H9 (cell line): ENCODE data around the gene CD1D. TPM values are rescaled to one million over a fixed set of nuclear protein-coding genes. Genes with fewer than 3 reads are reported as not detected.

ENCODE experiments used
- DNase-seq: peaks from one replicate; pipeline ENCODE4 v3.0.0-alpha.2; 2017
- H2AFZ ChIP-seq: one replicate; pipeline ENCODE4 v1.6.1; 2013; ENCODE audit warnings: mild to moderate bottlenecking, low read length, control low read depth, moderate library complexity
- H2AK5ac ChIP-seq: 2 replicates; pipeline ENCODE4 v1.6.1; 2013; ENCODE audit warnings: low read length, control low read depth, mixed read lengths; ENCODE audit not compliant: insufficient read length
- H2BK120ac ChIP-seq: one replicate; pipeline ENCODE4 v1.6.1; 2013; ENCODE audit warnings: low read depth, mild to moderate bottlenecking, low read length, control low read depth, inconsistent platforms; ENCODE audit not compliant: poor library complexity, severe bottlenecking
- H2BK12ac ChIP-seq: 2 replicates; pipeline ENCODE4 v1.6.1; 2013; ENCODE audit warnings: low read length, control low read depth, mixed read lengths, low read depth; ENCODE audit not compliant: insufficient read length
- H2BK15ac ChIP-seq: 2 replicates; pipeline ENCODE4 v1.6.1; 2013; ENCODE audit warnings: low read depth, low read length, control low read depth
- H2BK20ac ChIP-seq: one replicate; pipeline ENCODE4 v1.6.1; 2013; ENCODE audit warnings: low read depth, mild to moderate bottlenecking, low read length, control low read depth, inconsistent platforms; ENCODE audit not compliant: poor library complexity, severe bottlenecking
- H2BK5ac ChIP-seq: 2 replicates; pipeline ENCODE4 v1.6.1; 2013; ENCODE audit warnings: low read length, control low read depth, mixed read lengths; ENCODE audit not compliant: insufficient read length
- H3K14ac ChIP-seq: 2 replicates; pipeline ENCODE4 v1.6.1; 2013; ENCODE audit warnings: low read length, control low read depth; ENCODE audit not compliant: insufficient read depth
- H3K18ac ChIP-seq: 2 replicates; pipeline ENCODE4 v1.6.1; 2013; ENCODE audit warnings: low read depth, mild to moderate bottlenecking, mixed read lengths, low read length, control low read depth; ENCODE audit not compliant: insufficient read length
- H3K23ac ChIP-seq: 2 replicates; pipeline ENCODE4 v1.6.1; 2013; ENCODE audit warnings: low read length, control low read depth, mixed read lengths, low read depth; ENCODE audit not compliant: insufficient read length
- H3K23me2 ChIP-seq: 2 replicates; pipeline ENCODE4 v1.6.1; 2013; ENCODE audit warnings: low read depth, mild to moderate bottlenecking, mixed read lengths, low read length, control low read depth; ENCODE audit not compliant: insufficient read length, poor library complexity, severe bottlenecking
- H3K27ac ChIP-seq: 2 replicates; pipeline ENCODE4 v1.5.1; 2013; ENCODE audit warnings: low read length, control low read depth, mixed read lengths, low read depth; ENCODE audit not compliant: insufficient read length
- H3K27me3 ChIP-seq: 2 replicates; pipeline ENCODE4 v1.6.1; 2013; ENCODE audit warnings: low read length, control low read depth, inconsistent platforms; ENCODE audit not compliant: insufficient read depth
- H3K4ac ChIP-seq: 2 replicates; pipeline ENCODE4 v1.6.1; 2013; ENCODE audit warnings: low read depth, mild to moderate bottlenecking, control low read depth, inconsistent platforms, low read length, moderate library complexity
- H3K4me1 ChIP-seq: 2 replicates; pipeline ENCODE4 v1.6.1; 2013; ENCODE audit warnings: low read length, control low read depth, inconsistent platforms; ENCODE audit not compliant: insufficient read depth
- H3K4me2 ChIP-seq: 2 replicates; pipeline ENCODE4 v1.6.1; 2013; ENCODE audit warnings: low read length, control low read depth, mixed read lengths; ENCODE audit not compliant: insufficient read length, insufficient read depth
- H3K56ac ChIP-seq: 2 replicates; pipeline ENCODE4 v1.6.1; 2013; ENCODE audit warnings: low read depth, mild to moderate bottlenecking, mixed read lengths, low read length, control low read depth; ENCODE audit not compliant: insufficient read length
- H3K79me1 ChIP-seq: 2 replicates; pipeline ENCODE4 v1.6.1; 2013; ENCODE audit warnings: low read depth, mild to moderate bottlenecking, moderate library complexity, low read length, control low read depth, inconsistent platforms; ENCODE audit not compliant: insufficient read depth, poor library complexity, severe bottlenecking
- H3K79me2 ChIP-seq: 2 replicates; pipeline ENCODE4 v1.6.1; 2013; ENCODE audit warnings: low read length, control low read depth, inconsistent platforms; ENCODE audit not compliant: insufficient read depth
- H3K9ac ChIP-seq: 2 replicates; pipeline ENCODE4 v1.6.1; 2013; ENCODE audit warnings: low read length, control low read depth, mixed read lengths; ENCODE audit not compliant: insufficient read length; ENCODE audit errors: extremely low read depth
- H3K9me3 ChIP-seq: one replicate; pipeline ENCODE4 v1.6.1; 2013; ENCODE audit warnings: low read depth, low read length, inconsistent platforms; ENCODE audit not compliant: control insufficient read depth
- H3T11ph ChIP-seq: one replicate; pipeline ENCODE4 v1.6.1; 2013; ENCODE audit warnings: mild to moderate bottlenecking, low read length, control low read depth, inconsistent platforms
- H4K20me1 ChIP-seq: one replicate; pipeline ENCODE4 v1.6.1; 2013; ENCODE audit not compliant: control insufficient read depth, insufficient read length, insufficient read depth
- H4K5ac ChIP-seq: 2 replicates; pipeline ENCODE4 v1.6.1; 2013; ENCODE audit warnings: low read depth, mild to moderate bottlenecking, mixed read lengths, low read length, control low read depth; ENCODE audit not compliant: insufficient read length
- H4K8ac ChIP-seq: replicated peaks from 2 replicates; pipeline ENCODE4 v1.6.1; 2013; ENCODE audit warnings: low read length, control low read depth, mixed read lengths, low read depth; ENCODE audit not compliant: insufficient read length
- H4K91ac ChIP-seq: 2 replicates; pipeline ENCODE4 v1.6.1; 2013; ENCODE audit warnings: low read depth, mild to moderate bottlenecking, moderate library complexity, mixed read lengths, low read length, control low read depth; ENCODE audit not compliant: insufficient read length
- H3K27ac Mint-ChIP-seq, 3 experiments: 2 replicates in 2 of 3; 3 replicates in 1 of 3; pipeline ENCODE4 v1.8.0; 2020 to 2021; ENCODE audit warnings: mixed read lengths in 3 of 3, mild to moderate bottlenecking in 1 of 3, moderate library complexity in 1 of 3
- H3K27me3 Mint-ChIP-seq: 2 replicates; pipeline ENCODE4 v1.8.0; 2021; ENCODE audit warnings: low read depth, mild to moderate bottlenecking, moderate library complexity, mixed read lengths
- H3K36me3 Mint-ChIP-seq, 3 experiments: 2 replicates in 2 of 3; 3 replicates in 1 of 3; pipeline ENCODE4 v1.8.0; 2020 to 2021; ENCODE audit warnings: low read depth in 3 of 3, mixed read lengths in 3 of 3; ENCODE audit not compliant: insufficient read depth in 1 of 3
- H3K4me1 Mint-ChIP-seq, 2 experiments: 2 replicates each; pipeline ENCODE4 v1.8.0; 2020; ENCODE audit warnings: mixed read lengths in 2 of 2
- H3K4me3 Mint-ChIP-seq, 2 experiments: 2 replicates in 1 of 2; 3 replicates in 1 of 2; pipeline ENCODE4 v1.8.0; 2020 to 2021; ENCODE audit warnings: mild to moderate bottlenecking in 2 of 2, mixed read lengths in 2 of 2, moderate library complexity in 1 of 2
- H3K9me3 Mint-ChIP-seq, 2 experiments: 2 replicates in 1 of 2; 3 replicates in 1 of 2; pipeline ENCODE4 v1.8.0; 2020; ENCODE audit warnings: mild to moderate bottlenecking in 2 of 2, mixed read lengths in 2 of 2, moderate library complexity in 1 of 2
- CTCF ChIP-seq: fragments of 200-600 bp; sonication (generic); conservative IDR thresholded peaks from 3 replicates; pipeline ENCODE4 v1.8.0; 2021; ENCODE audit warnings: antibody characterized with exemption, mild to moderate bottlenecking
- WGBS: extraction: QIAGEN DNeasy Blood & Tissue Kit; methylation state at CpG from one replicate; pipeline ENCODE4 v1.1.7; 2013; ENCODE audit warnings: missing lambda C conversion rate, low lambda C conversion rate, mixed read lengths; ENCODE audit not compliant: insufficient read length; ENCODE audit errors: extremely low coverage; 5-methylcytosine and 5-hydroxymethylcytosine counted together
- total RNA-seq: library from RNA; stranded (reverse); gene quantifications from 2 replicates; pipeline ENCODE4 v1.2.1, GENCODE V29; 2021

Gene CD1D
- total RNA-seq, 1 experiment from 2014 or later = 0.98 TPM

GRCh38 chr1:158146165-158146564 lies 34.5 kb upstream of the CD1D start:
- Histone ChIP-seq H3K18ac (no peak overlapping the region), H3K56ac (no peak overlapping the region), H2BK12ac (no peak overlapping the region), H3K27me3 (no peaks in the 10 kb centered on the region; the same call in 1 of the 2 replicates), H3K23me2 (no peaks in the 10 kb centered on the region), H3K9ac (no peak overlapping the region), H2BK120ac (no peak overlapping the region), H3K9me3 (no peaks in the 10 kb centered on the region), H2BK5ac (no peak overlapping the region), H2BK15ac (no peak overlapping the region), H3K23ac (no peak overlapping the region), H4K8ac (no peak overlapping the region), H3K27ac (no peak overlapping the region), H2AK5ac (no peak overlapping the region), H3K4ac (no peak overlapping the region), H4K91ac (no peak overlapping the region), H2AFZ (no peak overlapping the region), H3K4me2 (no peak overlapping the region), H3K14ac (no peak overlapping the region), H3T11ph (no peak overlapping the region), H4K20me1 (no peaks in the 10 kb centered on the region), H3K79me2 (no peaks in the 10 kb centered on the region), H3K79me1 (no peaks in the 10 kb centered on the region), H3K4me1 (no peaks in the 10 kb centered on the region), H4K5ac (no peak overlapping the region), H2BK20ac (no peak overlapping the region)
- H3K36me3 Mint-ChIP-seq = 0 out of 7 replicates have a peak, but pooled peaks cover 0 to 5% (median 0%) of the 10 kb centered on the region in 3 experiments
- peaks cover 51% of the 10 kb centered on the region for H3K27me3 Mint-ChIP-seq
- no peak for TF ChIP-seq CTCF
- no peak for DNase-seq
- peaks cover 0 to 5% of the 10 kb centered on the region in 2 experiments; a peak in 1 of 5 replicates for H3K9me3 Mint-ChIP-seq
- H3K27ac Mint-ChIP-seq = no peak overlapping the region
- H3K4me3 Mint-ChIP-seq = no peak overlapping the region
- peaks cover 0 to 17% of the 10 kb centered on the region in 2 experiments for H3K4me1 Mint-ChIP-seq
- no CpG with 5 or more reads among the region's 6 CpGs for WGBS
